ENCODE measurements around the gene TGFB2.

GRCh38 chr1:218472885-218473284 is 127.7 kb downstream of the TGFB2 start:
- TF ChIP-seq CTCF (IDR thresholded peaks at IDR 0.05; ENCODE audit: poor library complexity, severe bottlenecking) = no peak
- no peak for TF ChIP-seq POLR2AphosphoS5 (IDR thresholded peaks at IDR 0.05)

Data from neural cell (in vitro differentiated cells).